HUES64 (cell line): ENCODE measurements around the gene CARD10. TPM values are rescaled to one million over a fixed set of nuclear protein-coding genes. Genes with fewer than 3 reads are reported as not detected.

Experiments
- H3K27ac ChIP-seq: 2 replicates; pipeline ENCODE4 v1.7.0; 2013; ENCODE audit warnings: low read depth, low read length, inconsistent platforms
- H3K27me3 ChIP-seq: 2 replicates; pipeline ENCODE4 v1.6.1; 2013; ENCODE audit warnings: mild to moderate bottlenecking, low read length; ENCODE audit not compliant: insufficient read depth
- H3K36me3 ChIP-seq: 2 replicates; pipeline ENCODE4 v1.6.1; 2013; ENCODE audit warnings: mild to moderate bottlenecking, low read length; ENCODE audit not compliant: insufficient read depth
- H3K4me1 ChIP-seq: 2 replicates; pipeline ENCODE4 v1.6.1; 2013; ENCODE audit warnings: mild to moderate bottlenecking, low read length, moderate library complexity; ENCODE audit not compliant: insufficient read depth
- H3K4me3 ChIP-seq: 2 replicates; pipeline ENCODE4 v1.5.1; 2013; ENCODE audit warnings: mild to moderate bottlenecking, low read length, moderate library complexity
- H3K9ac ChIP-seq: 2 replicates; pipeline ENCODE4 v1.6.1; 2013; ENCODE audit warnings: mild to moderate bottlenecking, low read depth, low read length
- H3K9me3 ChIP-seq: 2 replicates; pipeline ENCODE4 v1.6.1; 2013; ENCODE audit warnings: low read depth, low read length; ENCODE audit not compliant: insufficient read depth
- WGBS: fragments of 150-250, 120-280 bp; methylation state at CpG from one replicate; pipeline ENCODE4 v1.1.7; 2013; ENCODE audit warnings: missing lambda C conversion rate; 5-methylcytosine and 5-hydroxymethylcytosine counted together
- polyA plus RNA-seq, 2 experiments: library from polyadenylated mRNA; stranded (reverse); fragments of 50-300 nt; gene quantifications; one replicate each; pipeline ENCODE4 v1.2.3, GENCODE V29; 2013

Gene CARD10
- 7.2 TPM for polyA plus RNA-seq (2013, experiment 1 of 2)
- 8.3 TPM for polyA plus RNA-seq (2013, experiment 2 of 2)

- H3K27me3 ChIP-seq = peaks cover 43% of the 10 kb centered on the region
- peak within 1 kb of the TSS; percentile 63 for H3K4me3 ChIP-seq
- H3K9ac ChIP-seq = peak within 1 kb of the TSS; percentile 57
- H3K4me1 ChIP-seq = no peaks in the 10 kb centered on the region; the same call in 1 of the 2 replicates
- 3% methylated on average over 99 of the region's 99 CpGs for WGBS
- no peak within 1 kb of the TSS for H3K27ac ChIP-seq
- H3K36me3 ChIP-seq = no peaks in the 10 kb centered on the region
- H3K9me3 ChIP-seq = no peaks in the 10 kb centered on the region
Measured at GRCh38 chr22:37519268-37520195, at the start of gene CARD10. TSS of gene CARD10 (minus strand) at chr22:37519415. CDS start at chr22:37519200, 215 bp downstream.

GRCh38 chr22:37568448-37569008 is 49.3 kb upstream of the CARD10 start:
- Histone ChIP-seq H3K9ac (no peak overlapping the region), H3K4me1 (peaks cover 28% of the 10 kb centered on the region), H3K27ac (peak overlapping the region; percentile 28; the same call in 1 of the 2 replicates), H3K4me3 (no peak overlapping the region), H3K9me3 (no peaks in the 10 kb centered on the region), H3K27me3 (no peaks in the 10 kb centered on the region), H3K36me3 (peaks cover 4% of the 10 kb centered on the region; the same call in 1 of the 2 replicates)
- WGBS = 91% methylated on average over 13 of the region's 14 CpGs

GRCh38 chr22:37568012-37568411 is 48.8 kb upstream of the CARD10 start:
- WGBS = 95% methylated on average over 14 of the region's 15 CpGs
- no peak overlapping the region for H3K4me3 ChIP-seq
- no peak overlapping the region for H3K27ac ChIP-seq
- no peaks in the 10 kb centered on the region for H3K27me3 ChIP-seq
- H3K4me1 ChIP-seq = peaks cover 33% of the 10 kb centered on the region
- H3K9me3 ChIP-seq = no peaks in the 10 kb centered on the region
- H3K9ac ChIP-seq = no peak overlapping the region
- peaks cover 4% of the 10 kb centered on the region; the same call in 1 of the 2 replicates for H3K36me3 ChIP-seq

DNA sequence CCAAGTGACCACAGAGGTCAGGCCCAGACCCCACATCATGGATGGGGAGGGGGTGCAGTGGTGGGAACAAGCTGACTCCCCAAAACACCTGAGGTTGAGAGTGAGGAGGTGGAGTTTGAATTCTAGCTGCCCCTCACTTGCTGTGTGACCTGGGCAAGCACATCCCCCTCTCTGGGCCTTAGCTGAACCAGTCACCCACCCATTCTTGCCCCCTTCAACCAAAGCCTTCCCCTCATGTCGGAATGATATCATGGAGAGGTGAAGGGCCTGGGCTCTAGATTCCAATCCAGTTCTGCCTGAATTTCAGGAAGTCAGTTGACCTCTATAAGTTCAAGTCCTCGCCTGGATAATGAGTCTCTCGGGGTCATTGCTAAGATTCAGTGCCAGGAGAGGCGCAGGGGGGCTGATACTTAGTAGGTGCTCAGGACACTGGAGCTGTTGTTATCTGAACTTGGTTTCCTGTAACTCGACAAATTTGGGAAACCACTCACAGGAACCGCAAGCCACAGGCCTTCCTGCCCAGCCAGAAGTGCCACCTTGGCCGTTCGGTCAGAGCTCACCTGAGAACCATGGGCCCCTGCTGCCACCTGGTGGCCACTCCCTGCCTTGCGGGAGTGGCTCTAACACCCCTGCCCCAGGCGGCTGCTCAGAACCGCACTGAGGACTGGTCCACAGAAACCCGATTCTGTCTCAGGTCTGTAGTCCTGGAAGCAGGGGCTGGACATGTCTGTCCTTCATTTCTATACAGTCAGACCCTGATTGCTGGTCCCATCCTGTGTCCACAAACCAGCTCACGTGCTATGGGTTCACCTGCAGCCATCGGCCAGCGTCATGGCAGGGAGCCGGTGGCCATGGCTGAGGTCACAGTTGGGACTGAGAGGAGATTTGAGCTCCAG is 47.9 kb upstream of the CARD10 start:
- no peaks in the 10 kb centered on the region for H3K27me3 ChIP-seq
- peaks cover 36% of the 10 kb centered on the region for H3K4me1 ChIP-seq
- no peak overlapping the region for H3K27ac ChIP-seq
- WGBS = 61% methylated on average over 16 of the region's 16 CpGs
- H3K36me3 ChIP-seq = peaks cover 4% of the 10 kb centered on the region; the same call in 1 of the 2 replicates
- H3K4me3 ChIP-seq = no peak overlapping the region
- H3K9ac ChIP-seq = no peak overlapping the region
- no peaks in the 10 kb centered on the region for H3K9me3 ChIP-seq

DNA sequence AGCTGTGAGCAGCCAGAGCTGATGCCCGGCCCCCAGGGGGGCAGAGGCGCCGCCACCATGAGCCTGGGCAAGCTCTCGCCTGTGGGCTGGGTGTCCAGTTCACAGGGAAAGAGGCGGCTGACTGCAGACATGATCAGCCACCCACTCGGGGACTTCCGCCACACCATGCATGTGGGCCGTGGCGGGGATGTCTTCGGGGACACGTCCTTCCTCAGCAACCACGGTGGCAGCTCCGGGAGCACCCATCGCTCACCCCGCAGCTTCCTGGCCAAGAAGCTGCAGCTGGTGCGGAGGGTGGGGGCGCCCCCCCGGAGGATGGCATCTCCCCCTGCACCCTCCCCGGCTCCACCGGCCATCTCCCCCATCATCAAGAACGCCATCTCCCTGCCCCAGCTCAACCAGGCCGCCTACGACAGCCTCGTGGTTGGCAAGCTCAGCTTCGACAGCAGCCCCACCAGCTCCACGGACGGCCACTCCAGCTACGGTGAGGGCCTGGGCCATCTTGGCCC is 47.2 kb upstream of the CARD10 start:
- peaks cover 3% of the 10 kb centered on the region for H3K27me3 ChIP-seq
- H3K9ac ChIP-seq = no peak overlapping the region
- H3K9me3 ChIP-seq = no peaks in the 10 kb centered on the region
- 92% methylated on average over 28 of the region's 28 CpGs for WGBS
- peaks cover 4% of the 10 kb centered on the region; the same call in 1 of the 2 replicates for H3K36me3 ChIP-seq
- H3K4me3 ChIP-seq = no peak overlapping the region
- no peak overlapping the region for H3K27ac ChIP-seq
- H3K4me1 ChIP-seq = peaks cover 39% of the 10 kb centered on the region

- peaks cover 39% of the 10 kb centered on the region for H3K4me1 ChIP-seq
- WGBS = 91% methylated on average over 17 of the region's 17 CpGs
- H3K27me3 ChIP-seq = peaks cover 9% of the 10 kb centered on the region
- no peaks in the 10 kb centered on the region for H3K9me3 ChIP-seq
- peaks cover 4% of the 10 kb centered on the region; the same call in 1 of the 2 replicates for H3K36me3 ChIP-seq
- no peak overlapping the region for H3K4me3 ChIP-seq
- H3K9ac ChIP-seq = no peak overlapping the region
- H3K27ac ChIP-seq = no peak overlapping the region
Measured at GRCh38 chr22:37565830-37566229, 46.6 kb upstream of the CARD10 start.

GRCh38 chr22:37564111-37564711 is 45.0 kb upstream of the CARD10 start:
- 80% methylated on average over 7 of the region's 7 CpGs for WGBS
- no peak overlapping the region for H3K9ac ChIP-seq
- no peak overlapping the region for H3K4me3 ChIP-seq
- peaks cover 17% of the 10 kb centered on the region for H3K27me3 ChIP-seq
- peaks cover 4% of the 10 kb centered on the region; the same call in 1 of the 2 replicates for H3K36me3 ChIP-seq
- peaks cover 28% of the 10 kb centered on the region for H3K4me1 ChIP-seq
- H3K27ac ChIP-seq = peak overlapping the region; percentile 15; the same call in 1 of the 2 replicates
- no peaks in the 10 kb centered on the region for H3K9me3 ChIP-seq

DNA sequence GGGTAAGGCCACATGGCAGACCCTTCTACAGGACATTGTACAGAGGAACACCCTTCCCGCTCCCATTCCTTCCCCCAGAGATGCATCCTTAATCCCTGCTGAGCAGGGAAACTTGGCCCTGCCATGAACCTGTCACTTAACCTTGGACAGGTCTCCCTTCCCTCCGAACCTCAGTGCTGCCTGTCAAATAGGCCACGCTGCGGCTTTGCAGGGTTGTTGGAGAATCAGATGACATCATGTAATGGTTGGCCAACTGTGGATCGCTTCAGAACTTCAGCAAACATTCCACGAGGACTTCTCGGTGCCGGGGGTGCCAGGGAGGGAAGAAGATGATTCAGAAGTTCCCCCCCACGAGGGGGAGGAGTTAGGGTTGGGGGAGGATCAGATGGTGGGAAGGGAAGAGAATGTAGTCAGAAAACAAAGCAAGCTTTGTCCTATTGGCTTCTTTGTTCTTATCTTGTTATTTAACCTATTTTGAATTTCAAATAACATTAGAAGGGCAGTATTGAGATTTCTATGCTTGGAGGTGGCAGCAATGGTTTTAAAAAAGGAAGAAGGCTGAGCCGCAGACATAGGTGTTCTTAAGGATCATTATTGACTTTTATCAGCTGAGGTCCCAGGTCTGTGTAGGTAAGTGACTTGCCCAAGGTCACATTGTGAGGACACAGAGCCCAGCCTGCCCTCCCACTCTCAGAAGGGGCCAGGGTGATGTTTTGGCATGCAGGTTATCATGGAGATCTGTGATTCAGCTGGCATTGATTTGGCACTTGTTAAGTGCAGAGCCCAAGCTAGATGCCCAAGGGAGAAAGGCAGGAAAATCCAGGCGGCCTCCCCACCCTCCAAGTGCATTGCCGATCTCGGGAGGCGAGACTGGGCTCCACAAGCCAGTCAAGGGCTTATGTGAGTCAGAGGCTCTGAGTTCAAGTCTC is 44.2 kb upstream of the CARD10 start:
- H3K4me3 ChIP-seq = no peak overlapping the region
- peaks cover 24% of the 10 kb centered on the region for H3K27me3 ChIP-seq
- peaks cover 21% of the 10 kb centered on the region for H3K4me1 ChIP-seq
- H3K36me3 ChIP-seq = peaks cover 4% of the 10 kb centered on the region; the same call in 1 of the 2 replicates
- no peaks in the 10 kb centered on the region for H3K9me3 ChIP-seq
- H3K27ac ChIP-seq = peak overlapping the region; percentile 28; the same call in 1 of the 2 replicates
- 57% methylated on average over 14 of the region's 14 CpGs for WGBS
- H3K9ac ChIP-seq = no peak overlapping the region

DNA sequence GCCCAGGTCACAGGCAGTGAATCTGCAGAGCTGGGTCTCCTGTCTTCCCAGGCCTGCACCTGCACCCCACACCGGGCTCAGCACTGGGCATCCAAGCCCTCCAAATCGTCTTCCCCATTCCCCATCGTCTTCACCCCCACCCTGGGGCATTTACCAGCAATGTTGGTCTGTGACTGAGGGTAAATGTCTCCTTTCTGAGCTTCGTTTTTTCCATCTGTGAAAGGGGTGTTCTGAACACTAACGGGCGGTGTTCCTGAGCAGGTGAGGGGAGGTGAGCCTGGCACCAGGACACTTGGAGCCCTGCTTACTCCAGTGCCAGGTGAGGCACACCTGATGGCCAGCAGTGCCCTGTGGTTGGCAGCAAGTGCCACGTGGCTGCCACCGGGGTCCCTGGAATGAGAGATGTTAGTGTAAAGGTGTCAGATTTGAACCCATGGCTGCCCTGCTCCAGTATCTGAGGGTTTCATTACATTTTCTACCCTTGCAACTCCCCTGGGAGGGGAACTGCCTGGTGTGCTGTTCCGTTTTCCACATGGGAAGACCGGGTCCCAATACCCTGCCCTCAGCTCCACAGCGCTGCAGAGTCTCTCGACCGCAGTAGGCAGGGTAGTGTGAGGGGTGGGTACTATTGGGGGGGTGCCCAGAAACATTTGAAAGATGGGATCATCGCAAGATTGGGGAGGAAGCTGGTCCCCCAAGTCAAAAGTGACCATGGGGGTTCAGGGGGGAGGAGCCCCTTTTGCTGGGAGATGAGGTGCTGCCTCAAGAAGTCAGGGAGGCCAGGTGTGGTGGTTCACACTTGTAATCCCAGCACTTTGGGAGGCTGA is 43.0 kb upstream of the CARD10 start:
- Histone ChIP-seq H3K9ac (peak overlapping the region; percentile 32), H3K27ac (no peak overlapping the region), H3K4me3 (no peak overlapping the region)

More for the DNA sequence above, 43.0 kb upstream of the CARD10 start:
- WGBS = 91% methylated on average over 14 of the region's 14 CpGs
- Histone ChIP-seq H3K9me3 (no peaks in the 10 kb centered on the region), H3K36me3 (peaks cover 4% of the 10 kb centered on the region; the same call in 1 of the 2 replicates), H3K4me1 (peaks cover 21% of the 10 kb centered on the region), H3K27me3 (peaks cover 29% of the 10 kb centered on the region)
